BE2C (cell line): ENCODE measurements around the gene EML4.

Experiments
- DNase-seq: peaks from one replicate; pipeline ENCODE4 v3.0.0-alpha.2; 2020
- H3K27me3 ChIP-seq: fragments of 250-450 bp; sonication (Bioruptor Pico); 2 replicates; pipeline ENCODE4 v1.5.1; 2020; ENCODE audit warnings: mild to moderate bottlenecking
- H3K36me3 ChIP-seq: fragments of 250-450 bp; sonication (Bioruptor Pico); 2 replicates; pipeline ENCODE4 v1.5.1; 2020; ENCODE audit warnings: mild to moderate bottlenecking
- H3K4me1 ChIP-seq: fragments of 250-450 bp; sonication (Bioruptor Pico); 2 replicates; pipeline ENCODE4 v1.5.1; 2020
- H3K4me3 ChIP-seq: 2 replicates; pipeline ENCODE4 v1.5.1; 2011; ENCODE audit warnings: low read depth, low read length
- H3K9me3 ChIP-seq: fragments of 250-450 bp; sonication (Bioruptor Pico); 2 replicates; pipeline ENCODE4 v1.5.1; 2020
- TF ChIP-seq, protein P1 (sequence below): IDR thresholded peaks from 2 replicates; pipeline ENCODE4 v1.5.1; 2012; ENCODE audit warnings: mild to moderate bottlenecking, low read depth, low read length

Gene EML4

DNA sequence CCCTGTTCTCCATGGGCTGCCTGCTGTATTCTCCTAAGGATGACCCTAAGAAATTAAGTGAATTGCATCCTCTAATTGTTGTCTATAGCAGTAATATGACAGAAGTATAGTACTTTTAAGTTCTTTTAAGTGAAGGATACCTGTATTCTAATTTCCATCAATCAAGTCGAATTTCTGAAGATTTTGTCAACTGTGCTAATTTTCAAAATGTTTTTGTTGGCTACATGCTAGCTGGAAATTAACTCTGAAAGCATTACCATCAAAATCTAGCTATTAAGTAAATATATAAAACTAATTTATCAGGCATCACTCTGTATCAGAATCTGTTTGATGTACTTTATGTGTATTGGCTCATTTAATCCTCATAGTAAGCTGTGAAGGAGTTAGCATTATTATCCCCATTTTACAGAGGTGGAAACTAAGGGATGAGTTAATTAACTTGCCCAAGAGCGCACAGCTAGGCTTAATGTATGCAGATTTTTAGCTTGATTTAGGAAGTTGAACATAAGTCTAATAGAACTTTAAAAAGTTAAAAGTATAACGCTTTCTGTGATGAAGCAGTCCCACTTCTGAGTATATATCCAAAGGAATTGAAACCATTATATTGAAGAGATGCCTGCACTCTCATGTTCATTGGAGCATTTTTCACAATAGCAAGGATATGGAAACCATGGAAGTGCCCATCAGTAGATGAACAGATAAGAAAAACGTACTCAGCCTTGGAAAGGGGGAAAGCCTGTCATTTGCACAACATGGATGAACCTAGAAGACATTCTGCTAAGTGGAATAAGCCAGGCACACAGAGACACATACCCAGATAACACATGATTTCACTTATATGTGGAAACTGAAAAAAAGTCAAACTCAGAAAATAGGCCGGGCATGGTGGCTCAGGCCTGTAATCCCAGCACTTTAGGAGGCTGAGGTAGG, 32.0 kb downstream of the EML4 start:
- no peak overlapping the region for H3K4me3 ChIP-seq
- H3K9me3 ChIP-seq, result no peaks in the 10 kb centered on the region
- peaks cover 23% of the 10 kb centered on the region for H3K4me1 ChIP-seq
- no peak for DNase-seq
- TF ChIP-seq, protein P1, sequence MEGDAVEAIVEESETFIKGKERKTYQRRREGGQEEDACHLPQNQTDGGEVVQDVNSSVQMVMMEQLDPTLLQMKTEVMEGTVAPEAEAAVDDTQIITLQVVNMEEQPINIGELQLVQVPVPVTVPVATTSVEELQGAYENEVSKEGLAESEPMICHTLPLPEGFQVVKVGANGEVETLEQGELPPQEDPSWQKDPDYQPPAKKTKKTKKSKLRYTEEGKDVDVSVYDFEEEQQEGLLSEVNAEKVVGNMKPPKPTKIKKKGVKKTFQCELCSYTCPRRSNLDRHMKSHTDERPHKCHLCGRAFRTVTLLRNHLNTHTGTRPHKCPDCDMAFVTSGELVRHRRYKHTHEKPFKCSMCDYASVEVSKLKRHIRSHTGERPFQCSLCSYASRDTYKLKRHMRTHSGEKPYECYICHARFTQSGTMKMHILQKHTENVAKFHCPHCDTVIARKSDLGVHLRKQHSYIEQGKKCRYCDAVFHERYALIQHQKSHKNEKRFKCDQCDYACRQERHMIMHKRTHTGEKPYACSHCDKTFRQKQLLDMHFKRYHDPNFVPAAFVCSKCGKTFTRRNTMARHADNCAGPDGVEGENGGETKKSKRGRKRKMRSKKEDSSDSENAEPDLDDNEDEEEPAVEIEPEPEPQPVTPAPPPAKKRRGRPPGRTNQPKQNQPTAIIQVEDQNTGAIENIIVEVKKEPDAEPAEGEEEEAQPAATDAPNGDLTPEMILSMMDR, result no peak
- no peaks in the 10 kb centered on the region for H3K27me3 ChIP-seq
- H3K36me3 ChIP-seq, result no peaks in the 10 kb centered on the region; the same call in 1 of the 2 replicates

DNA sequence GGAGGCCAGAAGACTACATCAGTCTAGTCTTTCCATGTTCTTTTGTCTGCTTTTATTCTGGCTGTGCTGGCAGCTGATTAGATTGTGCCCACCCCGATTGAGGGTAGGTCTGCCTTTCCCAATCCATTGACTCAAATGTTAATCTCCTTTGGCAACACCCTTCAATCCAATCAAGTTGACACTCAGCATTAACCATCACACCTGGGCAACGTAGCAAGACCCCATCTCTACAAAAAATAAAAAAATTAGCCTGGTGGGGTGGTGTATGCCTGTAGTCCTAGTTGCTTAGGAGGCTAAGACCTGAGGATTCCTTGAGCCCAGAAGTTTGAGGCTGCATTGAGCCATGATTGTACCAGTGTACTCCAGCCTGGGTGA, 33.5 kb downstream of the EML4 start:
- Histone ChIP-seq H3K4me3 (no peak overlapping the region), H3K27me3 (no peaks in the 10 kb centered on the region), H3K9me3 (no peaks in the 10 kb centered on the region), H3K4me1 (peaks cover 17% of the 10 kb centered on the region), H3K36me3 (no peaks in the 10 kb centered on the region; the same call in 1 of the 2 replicates)
- TF ChIP-seq, protein P1, result no peak
- no peak for DNase-seq

DNA sequence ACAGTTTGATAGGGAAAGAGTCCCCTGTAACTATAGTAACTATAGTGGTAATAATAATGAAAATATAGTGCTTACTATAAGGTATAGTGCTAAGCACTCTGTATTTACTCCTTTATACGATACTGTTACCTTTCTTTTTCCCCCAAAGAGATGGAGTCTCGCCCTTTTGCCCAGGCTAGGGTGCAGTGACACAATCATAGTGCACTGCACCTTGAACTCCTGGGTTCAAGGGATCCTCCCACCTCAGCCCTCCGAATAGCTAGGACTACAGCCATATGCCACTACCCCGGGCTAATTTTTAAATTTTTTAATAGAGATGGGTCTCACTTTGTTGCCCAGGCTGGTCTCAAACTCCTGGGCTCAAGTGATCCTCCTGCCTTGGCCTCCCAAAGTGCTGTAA, 34.6 kb downstream of the EML4 start:
- H3K9me3 ChIP-seq, result no peaks in the 10 kb centered on the region
- no peak for DNase-seq
- H3K4me3 ChIP-seq, result no peak overlapping the region
- TF ChIP-seq, protein P1, result no peak
- peaks cover 13% of the 10 kb centered on the region for H3K4me1 ChIP-seq
- no peaks in the 10 kb centered on the region; the same call in 1 of the 2 replicates for H3K36me3 ChIP-seq
- no peaks in the 10 kb centered on the region for H3K27me3 ChIP-seq

GRCh38 chr2:42205337-42205736, 36.2 kb downstream of the EML4 start:
- H3K27me3 ChIP-seq, result no peaks in the 10 kb centered on the region
- peaks cover 4% of the 10 kb centered on the region; the same call in 1 of the 2 replicates for H3K4me1 ChIP-seq
- DNase-seq, result no peak
- TF ChIP-seq, protein P1, result no peak
- H3K4me3 ChIP-seq, result no peak overlapping the region
- H3K36me3 ChIP-seq, result peaks cover 3% of the 10 kb centered on the region
- H3K9me3 ChIP-seq, result no peaks in the 10 kb centered on the region

- H3K4me1 ChIP-seq, result no peaks in the 10 kb centered on the region
- no peaks in the 10 kb centered on the region for H3K27me3 ChIP-seq
- no peak overlapping the region for H3K4me3 ChIP-seq
- H3K36me3 ChIP-seq, result peaks cover 3% of the 10 kb centered on the region
- no peaks in the 10 kb centered on the region for H3K9me3 ChIP-seq
- TF ChIP-seq, protein P1, result no peak
- no peak for DNase-seq
Observed at GRCh38 chr2:42207826-42208225, 38.7 kb downstream of the EML4 start.

DNA sequence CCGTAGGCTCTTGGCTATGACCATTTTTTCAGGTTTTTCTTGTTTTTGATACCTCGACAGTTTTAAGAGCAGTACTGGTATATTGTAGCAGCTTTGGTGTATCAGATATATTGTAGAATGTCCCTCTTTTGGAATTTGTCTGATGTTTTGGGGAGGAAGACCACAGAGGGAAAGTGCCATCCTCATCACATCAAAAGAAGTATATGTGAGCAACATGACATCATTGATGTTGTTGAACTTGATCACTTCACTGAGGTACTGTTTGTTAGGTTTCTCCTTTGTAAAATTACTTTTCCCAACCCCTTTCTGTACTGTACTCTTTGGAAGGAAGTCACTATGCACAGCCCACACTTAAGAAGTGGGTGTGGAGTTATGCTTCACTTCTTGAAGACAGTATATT, 41.0 kb downstream of the EML4 start:
- Histone ChIP-seq H3K27me3 (no peaks in the 10 kb centered on the region), H3K36me3 (peaks cover 3% of the 10 kb centered on the region), H3K4me1 (no peaks in the 10 kb centered on the region), H3K4me3 (no peak overlapping the region), H3K9me3 (no peaks in the 10 kb centered on the region)
- no peak for DNase-seq
- TF ChIP-seq, protein P1, result no peak
